ENCODE results near the gene POPDC3. TPM values are rescaled to one million over a fixed set of nuclear protein-coding genes. Genes with fewer than 3 reads are reported as not detected.

Gene POPDC3
- total and polyA plus RNA-seq, 10 of the 15 experiments (the other 5 are each of a cell fraction or from before 2014, with no cell fraction given), result 1.6 TPM; not detected in 9

- SMC1A ChIA-PET (ENCODE audit: uncharacterized antibody, unreplicated experiment), result no interaction called here
- Histone ChIP-seq H3K9ac (ENCODE audit: control insufficient read depth, insufficient read depth, low read length) (no peak overlapping the region), H3K4me1 (ENCODE audit: control insufficient read depth, insufficient read depth, low read length) (no peaks in the 10 kb centered on the region), H3K27me3 (replicated peaks in 1 of 2; ENCODE audit: control insufficient read depth in 2 of 2, insufficient read depth in 2 of 2, low read length in 1 of 2) (peaks cover 0 to 3% of the 10 kb centered on the region in 2 experiments; a peak in 1 of 4 replicates), H4K20me1 (ENCODE audit: control insufficient read depth, insufficient read depth) (no peaks in the 10 kb centered on the region), H3K79me2 (ENCODE audit: control insufficient read depth, insufficient read depth, low read length) (no peaks in the 10 kb centered on the region), H2AFZ (ENCODE audit: control insufficient read depth, low read depth, low read length) (no peak overlapping the region), H3K36me3 (ENCODE audit: control insufficient read depth in 2 of 2, insufficient read depth in 2 of 2, low read length in 1 of 2) (no peaks in the 10 kb centered on the region), H3K4me3 (no peak overlapping the region), H3K4me2 (ENCODE audit: control insufficient read depth, insufficient read depth) (no peak overlapping the region), H3K9me3 (replicated peaks; ENCODE audit: control insufficient read depth, insufficient read depth, low read length) (no peaks in the 10 kb centered on the region), H3K27ac (ENCODE audit: control insufficient read depth, insufficient read depth) (no peak overlapping the region)
- POLR2A ChIA-PET, result no interaction called here
- intact Hi-C loops (cut with micrococcal nuclease; ENCODE audit: unreplicated experiment), result no loop called here
- CTCF ChIA-PET, result no interaction called here
- no TSS peak for BruUV-seq (replicated peaks)
- no peak for FAIRE-seq
- no peak for TF ChIP-seq NBN (IDR thresholded peaks at IDR 0.05)
- no peak for TF ChIP-seq STAT1 (conservative IDR thresholded peaks at IDR 0.05)
- TF ChIP-seq ZBED1 (IDR thresholded peaks at IDR 0.05; ENCODE audit: borderline replicate concordance), result no peak
- TF ChIP-seq CBFB (IDR thresholded peaks at IDR 0.05; ENCODE audit: low read depth), result no peak
- no peak for TF ChIP-seq NKRF (conservative IDR thresholded peaks at IDR 0.05)
- no peak for TF ChIP-seq RCOR1 (conservative IDR thresholded peaks at IDR 0.05; ENCODE audit: low read depth, low read length)
- TF ChIP-seq NFYA (IDR thresholded peaks at IDR 0.05; ENCODE audit: borderline replicate concordance, low read depth, low read length), result no peak
- no peak for TF ChIP-seq ZNF24 (IDR thresholded peaks at IDR 0.05)
- no peak for TF ChIP-seq SREBF2 (IDR thresholded peaks at IDR 0.05; ENCODE audit: low read length)
- no peak for TF ChIP-seq YY1 (IDR thresholded peaks at IDR 0.05; ENCODE audit: low read depth, low read length)
- no peak for TF ChIP-seq IRF5 (IDR thresholded peaks at IDR 0.05; ENCODE audit: borderline replicate concordance)
- no peak for TF ChIP-seq TCF12 (IDR thresholded peaks at IDR 0.05; ENCODE audit: low read depth, low read length)
- TF ChIP-seq SIN3A (IDR thresholded peaks at IDR 0.05; ENCODE audit: low read depth, low read length), result no peak
- TF ChIP-seq BCL3 (IDR thresholded peaks at IDR 0.05; ENCODE audit: borderline replicate concordance, insufficient read depth, low read depth, low read length, poor library complexity, severe bottlenecking), result no peak
- TF ChIP-seq RELA (IDR thresholded peaks at IDR 0.05; ENCODE audit: borderline replicate concordance, partially characterized antibody), result no peak
- TF ChIP-seq PBX3 (IDR thresholded peaks at IDR 0.05; ENCODE audit: insufficient replicate concordance, low read depth, low read length), result no peak
- no peak for TF ChIP-seq ESRRA (IDR thresholded peaks at IDR 0.05; ENCODE audit: low read length)
- 97% methylated on average over 2 of the region's 2 CpGs for WGBS (ENCODE audit: insufficient coverage, insufficient replicate concordance, low lambda C conversion rate, missing lambda C conversion rate)
- in situ Hi-C loops (cut with MboI), result no loop called here
- ATAC-seq, result no peak
- RAD21 ChIA-PET (ENCODE audit: unreplicated experiment), result no interaction called here
- DNase-seq (ENCODE audit: low read depth, low spot score), result no peak
Observed at GRCh38 chr6:105184921-105185320, 5.1 kb upstream of the POPDC3 start.

Data from GM12878 (cell line).